HG02798 (cell line): ENCODE measurements around the gene BAZ1A.
"Not testable (repeated sequence)": the region's sequence is repeated elsewhere in the genome, so short reads cannot be mapped to it uniquely, and the experiment has no call there.

ENCODE experiments used
- ATAC-seq: cut with Tn5 transposase; IDR thresholded peaks from one replicate; pipeline ENCODE4 v1.9.1; 2021; ENCODE audit warnings: mild to moderate bottlenecking; ENCODE audit not compliant: unreplicated experiment, poor library complexity

BAZ1A gene

DNA sequence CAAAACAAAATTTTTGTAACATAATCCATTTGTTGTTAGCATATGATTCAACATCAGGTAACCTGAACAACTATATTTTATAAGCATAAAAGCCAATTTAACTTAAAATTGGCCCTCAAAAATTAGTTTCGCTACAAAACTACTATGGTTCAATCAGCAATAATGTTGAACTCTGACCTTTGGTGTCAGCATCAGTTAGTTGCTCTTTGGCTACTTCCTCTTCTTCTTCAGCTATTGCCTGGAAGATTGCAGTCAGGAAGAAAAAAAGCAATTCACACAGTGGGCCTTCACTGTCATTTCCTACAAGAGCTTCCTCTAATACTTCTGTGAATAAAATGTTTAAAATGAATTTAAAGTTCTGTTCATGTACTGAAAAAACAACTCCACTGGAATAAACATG lies 82.6 kb downstream of the BAZ1A start:
- ATAC-seq: no peak

DNA sequence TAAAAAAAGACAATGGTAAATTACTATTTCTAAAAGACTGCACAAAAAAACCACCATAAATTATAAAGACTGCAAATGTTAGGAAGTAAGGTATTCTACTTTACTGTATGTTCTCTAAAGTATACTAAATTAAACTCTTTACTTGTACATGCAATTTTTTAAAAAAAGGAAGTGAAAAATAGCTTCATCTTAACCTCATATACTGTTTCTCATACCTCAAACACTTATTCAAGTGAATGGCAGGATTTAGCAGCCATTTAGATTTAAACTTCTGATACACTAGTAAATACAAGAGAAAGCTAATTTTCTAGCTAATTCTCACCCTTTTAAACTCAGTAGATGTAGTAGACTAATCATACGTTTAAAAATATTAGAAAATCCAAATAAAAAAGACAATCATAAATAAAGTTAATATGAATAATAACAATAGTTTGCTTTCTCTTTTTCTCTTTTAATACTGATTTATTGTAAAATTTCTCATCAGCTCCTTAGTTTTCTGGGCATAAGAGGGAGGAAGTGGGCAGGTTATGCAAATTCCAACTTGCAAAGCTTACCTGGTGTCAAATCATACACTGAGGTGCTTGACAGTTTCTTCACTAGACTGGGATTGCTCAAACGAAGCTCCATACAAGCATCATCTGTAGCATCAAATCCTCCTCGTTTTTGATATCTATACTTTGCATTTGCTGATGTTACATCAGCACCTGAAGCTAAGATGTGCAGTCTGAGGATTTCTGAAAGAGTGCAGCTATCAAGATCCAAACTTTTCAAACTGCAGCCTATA lies 89.7 kb downstream of the BAZ1A start:
- ATAC-seq: no peak

DNA sequence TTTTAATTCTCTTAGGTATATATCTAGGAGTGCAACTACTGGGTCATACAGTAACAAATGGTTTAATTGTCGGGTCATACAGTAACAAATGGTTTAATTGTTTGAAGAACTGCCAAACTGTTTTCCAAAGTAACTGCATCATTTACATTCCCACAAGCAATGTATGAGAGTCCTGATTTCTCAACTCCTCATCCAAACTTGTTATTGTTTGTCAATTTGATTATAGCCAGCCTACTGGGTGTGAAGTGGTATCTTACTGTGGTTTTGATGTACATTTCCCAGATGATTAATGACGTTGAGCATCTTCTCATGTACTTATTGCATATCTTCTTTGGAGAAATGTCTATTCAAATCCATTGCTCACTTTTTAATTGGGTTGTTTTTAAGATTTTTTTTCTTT lies 93.1 kb downstream of the BAZ1A start:
- ATAC-seq: no peak

DNA sequence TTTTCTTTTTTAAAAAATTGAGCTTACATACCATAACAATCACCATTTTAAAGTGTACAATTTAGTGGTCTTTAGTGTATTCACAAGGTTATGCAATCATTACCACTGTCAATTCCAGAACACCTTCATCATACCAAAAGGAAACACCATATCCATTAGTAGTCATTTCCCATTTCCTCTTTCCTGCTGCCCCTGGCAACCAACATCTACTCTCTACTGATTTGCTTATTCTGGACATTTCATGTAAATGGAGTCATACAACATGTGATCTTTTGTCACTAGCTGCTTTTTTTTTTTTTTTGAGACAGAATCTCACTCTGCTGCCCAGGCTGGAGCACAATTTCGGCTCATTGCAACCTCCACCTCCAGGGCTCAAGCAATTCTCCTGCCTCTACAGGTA lies 93.9 kb downstream of the BAZ1A start:
- ATAC-seq: no peak

DNA sequence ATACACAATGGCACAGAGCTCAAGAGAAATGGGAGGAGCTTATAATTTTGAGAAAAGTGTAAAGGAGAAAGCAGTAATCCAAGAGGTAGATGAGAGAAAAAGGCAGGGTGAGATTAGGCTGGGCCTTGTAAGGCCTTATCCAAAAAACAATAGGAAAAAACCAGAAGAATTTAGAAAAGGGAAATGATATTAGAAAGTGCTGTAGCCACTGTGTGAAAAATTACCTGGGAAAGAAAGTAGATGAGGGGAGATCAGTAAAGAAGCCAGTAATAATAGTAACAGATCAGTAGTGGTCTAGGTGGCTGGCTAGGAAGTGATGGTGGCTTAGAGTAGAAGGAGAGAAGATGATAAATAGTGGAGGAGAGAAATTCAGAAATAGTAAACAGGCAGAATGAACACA lies 94.5 kb downstream of the BAZ1A start:
- ATAC-seq: no peak

DNA sequence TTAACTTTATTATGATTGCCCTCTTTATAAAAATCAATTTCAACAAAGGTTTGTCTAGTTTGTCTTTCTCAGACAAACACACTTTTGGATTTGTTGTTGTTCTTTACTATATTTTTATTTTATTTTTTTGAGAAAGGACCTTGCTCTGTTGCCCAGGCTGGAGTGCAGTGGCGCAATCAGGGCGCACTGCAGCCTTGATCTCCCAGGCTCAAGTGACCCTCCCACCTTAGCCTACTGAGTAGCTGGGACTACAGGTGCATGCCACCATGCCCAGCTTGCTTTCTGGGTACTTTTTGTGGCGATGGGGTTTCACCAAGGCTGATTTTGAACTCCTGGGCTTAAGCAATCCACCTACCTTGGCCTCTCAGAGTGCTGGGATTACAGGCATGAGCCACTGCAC lies 96.4 kb downstream of the BAZ1A start:
- ATAC-seq: no peak

DNA sequence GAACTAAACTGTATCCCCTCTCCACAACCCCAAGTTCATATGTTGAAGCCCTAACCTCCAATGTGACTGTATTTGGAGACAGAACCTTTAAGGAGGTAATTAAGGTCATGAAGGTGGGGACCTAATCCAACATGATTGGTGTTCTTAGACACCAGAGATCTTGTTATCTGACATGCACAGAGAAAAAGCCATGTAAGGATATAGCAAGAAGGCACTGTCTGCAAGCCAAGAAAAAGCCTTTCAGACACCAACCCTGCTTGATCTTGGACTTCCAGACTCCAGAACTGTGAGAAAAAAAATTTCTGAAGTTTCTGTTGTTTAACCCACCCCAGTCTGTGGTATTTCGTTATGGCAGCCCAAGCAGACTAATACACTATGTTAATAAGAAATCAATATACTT lies 98.5 kb downstream of the BAZ1A start:
- ATAC-seq: no peak

DNA sequence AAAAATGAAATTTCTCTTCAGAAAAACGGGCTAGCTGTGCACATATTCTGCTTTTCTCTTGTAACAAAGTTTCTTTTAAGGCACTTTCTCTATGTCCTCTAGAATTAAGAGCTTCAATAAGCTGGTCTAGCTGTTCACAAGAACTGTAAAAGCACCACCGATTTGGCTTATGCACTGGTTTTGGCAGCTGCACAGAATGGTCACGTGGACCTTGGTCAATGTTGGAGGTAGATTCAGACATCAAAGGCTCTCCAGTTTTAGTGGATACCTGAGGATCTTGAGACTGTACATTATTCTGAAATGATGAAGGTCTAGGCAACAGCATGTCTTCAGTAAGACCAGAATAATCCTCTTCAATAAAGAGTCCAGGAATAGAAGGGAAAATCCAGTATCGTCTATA lies 99.2 kb downstream of the BAZ1A start:
- ATAC-seq: no peak

DNA sequence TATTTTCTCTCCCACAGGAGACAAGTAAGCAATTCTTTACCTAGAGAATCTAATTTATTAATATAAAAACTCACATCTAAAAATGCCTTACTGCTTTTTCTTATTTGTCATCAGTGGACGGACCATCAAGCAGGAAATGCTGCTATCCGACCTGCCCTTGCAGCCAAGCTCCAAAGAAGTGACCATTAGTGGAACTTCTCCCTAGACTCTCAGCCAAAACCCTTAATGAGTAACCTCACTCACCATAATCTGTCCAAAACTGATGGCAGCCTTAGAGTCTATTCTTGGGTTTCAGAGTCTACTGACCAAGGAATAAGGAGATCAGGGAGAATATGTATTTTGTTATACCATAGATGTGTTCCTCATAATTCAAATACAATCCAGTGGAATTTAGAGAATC lies 99.8 kb downstream of the BAZ1A start:
- ATAC-seq: no peak

DNA sequence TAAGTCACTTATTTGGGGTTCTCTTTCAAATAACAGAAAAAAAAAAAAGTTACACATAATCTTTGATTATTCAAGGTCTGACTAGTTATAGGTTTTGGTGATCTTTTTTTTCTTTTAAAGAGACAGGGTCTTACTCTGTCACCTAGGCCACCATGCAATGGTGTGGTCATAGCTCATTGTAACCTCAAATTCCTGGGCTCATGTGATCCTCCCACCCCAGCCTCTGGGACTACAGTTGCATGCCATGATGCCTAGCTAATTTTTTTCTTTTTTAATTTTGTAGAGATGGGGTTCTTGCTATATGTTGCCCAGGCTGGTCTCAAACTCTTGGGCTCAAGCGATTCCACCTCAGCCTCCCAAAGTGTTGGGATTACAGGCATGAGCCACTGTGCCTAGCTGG lies 104.3 kb downstream of the BAZ1A start:
- ATAC-seq: no peak

DNA sequence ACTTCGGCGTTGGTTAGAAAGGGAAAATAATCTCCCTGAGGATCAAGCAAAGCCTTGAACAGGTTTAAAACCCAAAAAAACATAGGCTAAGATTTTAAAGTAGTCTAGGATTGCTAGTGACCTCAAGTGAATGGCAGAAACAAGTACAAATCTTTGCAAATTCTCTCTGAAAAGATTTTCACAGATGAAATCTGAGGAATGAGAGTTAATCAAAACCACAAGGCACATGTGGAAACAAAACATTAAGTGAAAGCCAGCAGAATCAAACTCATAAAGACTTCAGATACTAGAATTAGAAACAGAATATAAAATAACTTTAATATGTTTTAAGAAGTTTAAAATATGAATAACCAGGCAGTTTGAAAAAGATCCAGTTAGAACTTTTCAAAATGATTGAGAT lies 108.6 kb downstream of the BAZ1A start:
- ATAC-seq: no peak

DNA sequence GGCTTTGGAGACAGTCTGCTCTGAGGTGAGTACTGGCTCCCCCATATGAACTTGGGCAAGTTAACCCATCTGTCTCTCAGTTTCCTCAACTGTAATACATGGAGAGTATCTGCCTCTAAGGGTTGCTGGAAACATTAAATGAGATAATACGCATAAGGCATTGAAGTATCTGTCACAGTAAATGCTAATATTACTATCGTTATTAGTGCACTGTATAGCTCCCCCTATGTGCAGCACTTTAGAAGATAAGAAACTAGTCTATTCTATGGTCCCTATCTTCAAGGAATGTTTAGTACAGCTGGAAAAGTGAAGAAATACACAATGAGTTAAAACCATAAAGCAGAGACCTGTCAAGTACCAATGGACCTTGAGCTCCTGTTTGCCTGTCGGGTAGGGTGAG lies 109.1 kb downstream of the BAZ1A start:
- ATAC-seq: no peak

DNA sequence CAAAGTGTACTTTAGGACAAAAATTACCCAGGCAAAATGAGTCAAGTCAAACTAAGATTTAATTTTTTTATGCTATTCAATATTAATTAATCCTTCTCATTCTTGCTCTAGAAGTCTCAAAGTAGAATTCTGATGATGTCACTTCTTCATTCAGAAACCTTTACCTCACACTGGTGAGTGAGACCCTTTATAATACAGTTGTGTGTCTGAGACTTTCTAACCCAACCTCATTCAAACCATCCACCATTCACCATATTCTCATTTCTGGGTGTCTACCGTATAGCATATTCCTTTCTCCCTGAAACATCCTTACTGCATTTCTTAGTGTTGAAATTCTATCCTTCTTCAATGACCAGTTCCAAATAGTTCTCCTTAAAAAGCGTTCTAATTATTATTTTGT lies 119.9 kb downstream of the BAZ1A start:
- no peak for ATAC-seq

DNA sequence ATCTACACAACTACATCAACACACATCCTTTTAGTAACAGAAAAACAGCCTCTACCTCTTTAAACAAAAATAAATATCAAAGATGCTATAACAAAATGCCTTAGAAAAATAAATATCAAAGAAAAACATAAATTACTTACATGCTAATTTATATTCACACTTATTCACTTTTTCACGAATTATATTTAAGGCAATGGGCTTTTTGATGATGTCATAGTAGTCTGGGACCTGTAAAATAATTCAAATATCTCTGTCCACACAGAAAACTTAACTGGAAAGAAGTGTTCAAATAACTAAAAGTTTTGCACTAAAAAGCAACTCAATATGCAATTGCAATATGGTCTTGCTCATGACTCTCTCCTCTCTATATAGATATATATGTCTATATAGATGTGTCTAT lies 120.5 kb downstream of the BAZ1A start:
- no peak for ATAC-seq

DNA sequence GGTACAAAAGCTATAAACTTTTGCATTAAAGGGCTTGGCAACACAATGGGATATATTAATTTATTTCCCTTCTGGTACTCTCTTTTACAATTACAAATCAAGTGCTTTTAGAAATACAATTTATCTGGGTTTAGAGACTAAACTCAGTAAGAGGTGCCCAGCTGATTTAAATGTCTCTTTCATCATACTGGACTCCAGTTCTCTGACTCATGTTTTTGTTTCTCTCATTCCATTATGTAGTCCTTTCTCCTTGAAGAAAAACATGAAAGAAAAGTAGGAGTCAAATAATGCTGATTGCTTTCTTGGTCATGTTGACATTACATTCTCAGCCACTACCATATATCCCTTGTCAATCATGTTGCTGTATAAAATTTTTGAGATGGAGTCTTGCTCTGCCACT lies 124.5 kb downstream of the BAZ1A start:
- no peak for ATAC-seq

DNA sequence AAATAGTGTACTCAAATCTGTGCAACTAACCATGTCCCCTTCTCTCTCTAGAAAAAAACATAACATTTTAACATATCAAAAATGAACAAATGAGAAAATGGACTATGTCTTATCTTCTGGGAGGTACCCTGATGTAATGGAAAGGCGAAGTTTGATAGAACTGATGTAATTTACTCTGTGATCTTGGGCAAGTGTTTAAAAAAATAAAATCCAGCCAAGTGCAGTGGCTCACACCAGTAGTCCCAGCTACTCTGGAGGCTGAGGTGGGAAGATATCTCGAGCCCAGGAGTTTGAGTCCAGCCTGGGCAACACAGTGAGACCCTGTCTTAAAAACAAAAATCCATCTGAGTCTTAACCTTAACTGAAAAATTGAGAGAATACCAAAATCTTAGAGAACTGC lies 124.9 kb downstream of the BAZ1A start:
- ATAC-seq: no peak

DNA sequence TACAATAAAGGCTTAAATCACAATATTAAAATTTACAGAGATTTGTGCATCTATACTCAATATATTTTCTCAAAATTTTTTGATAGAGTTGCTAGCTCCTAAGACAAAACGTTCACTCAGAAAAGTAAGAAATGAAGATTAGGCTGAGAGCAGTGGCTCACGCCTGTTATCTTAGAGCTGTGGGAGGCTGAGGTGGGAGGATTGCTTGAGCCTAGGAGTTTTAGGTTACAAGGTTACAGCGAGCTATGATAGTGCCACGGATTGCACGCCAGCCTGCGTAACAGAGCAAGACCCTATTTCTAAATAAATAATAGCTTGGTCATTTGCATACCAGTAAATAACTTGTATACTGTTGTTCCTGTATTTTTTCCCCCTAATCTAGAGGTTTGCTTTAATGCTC lies 125.8 kb downstream of the BAZ1A start:
- no peak for ATAC-seq

DNA sequence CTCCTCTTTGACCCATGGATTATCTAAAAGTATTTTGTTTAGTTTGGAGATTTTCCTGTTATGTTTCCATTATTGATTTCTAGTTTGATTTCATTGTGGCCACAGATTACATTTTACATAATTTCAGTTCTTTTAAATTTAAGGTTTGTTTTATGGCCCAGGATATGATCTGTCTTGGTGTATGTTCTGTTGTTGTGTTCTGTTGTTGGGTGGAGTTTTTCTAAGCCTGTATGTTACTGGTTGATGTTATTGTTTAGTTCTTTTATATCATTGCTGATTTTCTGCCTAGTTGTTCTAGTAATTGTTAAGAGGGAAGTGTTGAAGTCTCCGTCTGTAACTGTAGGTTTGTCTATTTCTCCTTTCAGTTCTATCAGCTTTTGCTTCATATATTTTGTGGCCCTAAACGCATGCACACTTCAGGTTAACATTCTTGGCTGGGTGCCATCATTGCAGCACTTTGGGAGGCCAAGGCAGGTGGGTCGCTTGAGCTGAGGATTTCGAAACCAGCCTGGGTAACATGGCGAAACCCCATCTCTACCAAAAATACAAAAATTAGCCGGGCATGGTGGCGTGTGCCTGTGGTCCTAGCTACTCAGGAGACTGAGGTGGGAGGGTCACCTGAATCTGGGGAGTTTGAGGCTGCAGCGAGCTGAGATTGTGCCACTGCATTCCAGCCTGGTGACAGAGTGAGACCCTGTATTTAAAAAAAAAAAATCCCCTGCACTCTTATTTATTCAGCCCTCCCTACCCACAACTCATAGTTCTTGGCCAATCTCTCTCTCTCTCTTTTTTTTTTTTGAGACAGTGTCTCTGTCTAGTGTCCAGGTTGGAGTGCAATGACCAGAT lies 132.7 kb downstream of the BAZ1A start:
- no peak for ATAC-seq

DNA sequence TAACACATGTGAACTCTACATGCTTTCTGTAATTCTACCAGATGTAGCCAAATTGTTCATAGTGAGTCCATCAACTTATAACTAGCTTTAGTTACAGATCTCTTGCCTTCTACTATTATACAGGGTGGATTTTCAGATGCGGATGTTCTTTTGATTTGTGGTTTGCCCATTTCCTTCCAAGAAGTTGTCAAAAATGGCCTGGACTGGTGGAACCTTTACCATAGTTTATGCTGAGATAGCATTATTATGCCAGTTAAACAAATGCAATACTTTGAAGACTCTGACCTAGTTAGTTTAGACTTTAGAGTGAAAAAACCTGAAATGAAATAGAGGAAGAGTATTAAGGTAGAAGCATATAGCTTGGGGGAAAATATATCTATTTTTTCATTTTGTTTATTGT lies 133.3 kb downstream of the BAZ1A start:
- no peak for ATAC-seq

DNA sequence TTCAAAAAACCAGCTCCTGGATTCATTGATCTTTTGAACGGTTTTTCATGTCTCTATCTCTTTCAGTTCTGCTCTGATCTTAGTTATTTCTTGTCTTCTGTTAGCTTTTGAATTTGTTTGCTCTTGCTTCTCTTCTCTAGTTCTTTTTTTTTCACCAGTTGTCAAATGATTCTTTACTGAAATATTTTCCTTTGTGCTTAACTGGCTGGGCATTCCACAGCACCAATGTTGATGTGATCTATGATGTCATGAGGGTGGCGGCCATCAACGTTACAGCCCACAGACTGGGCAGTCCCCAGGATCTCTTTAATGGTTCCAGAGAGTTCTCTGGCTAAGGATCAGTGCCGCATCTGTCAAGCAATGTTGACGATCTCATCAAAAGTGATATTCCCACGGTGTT lies 135.0 kb downstream of the BAZ1A start:
- ATAC-seq: not testable (repeated sequence)

DNA sequence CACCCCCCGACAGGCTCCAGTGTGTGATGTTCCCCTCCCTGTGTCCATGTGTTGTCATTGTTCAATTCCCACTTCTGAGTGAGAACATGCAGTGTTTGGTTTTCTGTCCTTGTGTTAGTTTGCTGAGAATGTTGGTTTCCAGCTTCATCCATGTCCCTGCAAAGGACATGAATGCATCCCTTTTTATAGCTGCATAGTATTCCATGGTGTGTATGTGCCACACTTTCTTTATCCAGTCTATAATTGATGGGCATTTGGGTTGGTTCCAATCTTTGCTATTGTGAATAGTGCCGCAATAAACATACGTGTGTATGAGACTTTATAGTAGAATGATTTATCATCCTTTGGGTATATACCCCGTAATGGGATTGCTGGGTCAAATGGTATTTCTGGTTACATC lies 138.1 kb downstream of the BAZ1A start:
- not testable (repeated sequence) for ATAC-seq

DNA sequence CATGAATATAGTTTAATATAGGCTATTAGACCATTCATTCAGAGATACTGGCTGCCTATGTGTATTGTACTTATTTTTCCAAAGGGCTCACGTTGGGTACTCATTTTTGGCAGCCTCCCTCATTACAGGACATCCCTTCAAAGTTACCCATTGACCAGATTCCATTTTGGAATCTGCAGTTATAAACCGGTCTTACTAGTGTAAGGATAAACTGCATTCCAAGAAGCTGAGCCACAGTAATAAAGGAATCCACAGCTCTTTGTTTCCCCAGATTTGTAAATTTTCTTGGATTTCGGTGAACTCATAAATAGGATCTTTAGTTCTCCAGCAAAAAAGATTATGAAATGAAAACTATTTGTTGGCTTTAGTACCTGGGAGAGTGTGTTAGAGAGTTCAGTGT lies 141.9 kb downstream of the BAZ1A start:
- no peak for ATAC-seq
